Measurements from ENCODE around the gene ARHGAP6.

- no peak for TF ChIP-seq CTCF (conservative IDR thresholded peaks at IDR 0.05)
- TF ChIP-seq ZFX (IDR thresholded peaks at IDR 0.05) = no peak
Observed at GRCh38 chrX:11189097-11189496, 476.6 kb downstream of the ARHGAP6 start.

All from C4-2B (cell line).